Pulmonary artery endothelial cell (primary cell): ENCODE data around the gene FAM131A. TPM values are rescaled to one million over a fixed set of nuclear protein-coding genes. Genes with fewer than 3 reads are reported as not detected.

Experiments
- DNase-seq: peaks from one replicate; pipeline ENCODE4 v3.0.0-alpha.2; 2011; ENCODE audit warnings: low read depth, low spot score
- total RNA-seq: library from RNA; depleted of rRNA; stranded (reverse); fragments of >200 nt; gene quantifications from 2 replicates; pipeline ENCODE4 v1.2.3, GENCODE V29; 2014

FAM131A gene
- total RNA-seq, 1 donor from 2014 or later = 40.4 TPM

DNA sequence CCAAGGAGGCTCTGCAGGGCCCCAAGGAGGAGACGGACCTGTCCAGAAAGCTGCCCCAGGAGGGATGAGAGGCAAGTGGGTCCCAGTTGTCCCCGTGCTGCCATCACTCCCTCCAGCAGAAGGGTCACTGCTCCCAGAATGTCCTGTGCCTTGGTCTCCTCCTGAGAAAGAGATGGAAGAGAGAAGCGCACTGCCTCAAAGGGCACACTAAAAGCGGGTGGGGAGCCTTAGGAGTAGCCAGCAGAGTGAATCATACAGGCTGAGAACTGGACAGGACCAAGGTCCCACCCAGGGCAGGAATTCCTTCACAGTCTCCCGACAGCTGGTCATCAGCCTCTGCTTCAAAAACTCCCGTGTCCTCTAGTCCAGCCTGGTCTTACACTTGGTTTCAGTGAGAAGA is 36.0 kb downstream of the FAM131A start:
- DNase-seq = no peak

DNA sequence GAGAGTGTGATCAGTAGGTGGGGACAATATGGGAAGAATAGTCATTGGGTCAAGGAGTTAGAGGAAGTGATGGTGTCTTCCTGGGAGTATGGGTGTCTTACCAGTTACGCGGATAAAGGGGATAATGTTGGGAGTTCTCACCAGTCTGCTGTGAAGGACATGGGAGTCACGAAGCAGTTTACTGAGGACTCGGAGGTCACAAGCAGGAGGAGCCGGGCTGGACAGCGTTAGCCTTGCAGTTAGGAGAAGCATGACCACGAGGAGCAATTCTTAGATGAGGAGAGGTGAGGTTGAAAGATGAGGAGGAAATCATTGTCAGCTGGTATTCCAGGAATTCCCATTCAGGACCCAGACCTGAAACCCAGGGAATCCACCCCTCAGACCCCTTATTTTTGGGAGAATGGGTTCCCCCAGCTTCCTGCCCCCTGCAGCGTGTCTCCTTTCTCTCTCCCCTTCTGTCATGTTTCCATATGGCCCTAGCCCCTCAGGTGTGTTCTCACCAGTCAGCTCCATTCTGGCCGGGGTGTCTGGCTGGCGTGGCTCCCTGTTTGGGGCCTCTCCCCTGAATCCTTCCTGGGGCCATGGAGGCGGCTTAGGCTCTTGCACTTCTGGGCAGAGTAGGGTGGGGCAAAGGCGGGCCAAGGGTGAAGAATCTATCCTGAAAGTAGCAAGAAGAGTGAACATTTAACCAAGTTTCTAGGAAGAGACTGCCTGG is 38.5 kb downstream of the FAM131A start:
- DNase-seq = no peak

DNA sequence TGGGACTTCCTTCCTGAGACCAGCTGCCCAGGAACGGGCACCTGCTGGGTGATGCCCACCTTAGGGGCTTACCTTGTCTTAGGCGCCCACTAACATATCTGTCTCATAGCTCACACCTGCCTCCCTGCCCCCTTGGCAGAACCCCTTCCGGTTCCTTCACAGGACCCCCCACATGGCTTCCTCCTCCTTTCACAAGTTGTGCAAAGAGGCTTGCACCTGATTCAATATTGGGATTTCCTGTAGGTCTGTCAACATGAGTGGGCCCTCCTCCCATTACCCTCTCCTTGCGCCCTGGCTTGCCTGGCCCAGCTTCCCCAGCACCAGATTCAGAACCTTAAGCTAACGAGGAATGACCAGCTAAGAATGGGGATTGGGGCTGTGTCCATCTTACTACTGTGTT is 40.0 kb downstream of the FAM131A start:
- no peak for DNase-seq

DNA sequence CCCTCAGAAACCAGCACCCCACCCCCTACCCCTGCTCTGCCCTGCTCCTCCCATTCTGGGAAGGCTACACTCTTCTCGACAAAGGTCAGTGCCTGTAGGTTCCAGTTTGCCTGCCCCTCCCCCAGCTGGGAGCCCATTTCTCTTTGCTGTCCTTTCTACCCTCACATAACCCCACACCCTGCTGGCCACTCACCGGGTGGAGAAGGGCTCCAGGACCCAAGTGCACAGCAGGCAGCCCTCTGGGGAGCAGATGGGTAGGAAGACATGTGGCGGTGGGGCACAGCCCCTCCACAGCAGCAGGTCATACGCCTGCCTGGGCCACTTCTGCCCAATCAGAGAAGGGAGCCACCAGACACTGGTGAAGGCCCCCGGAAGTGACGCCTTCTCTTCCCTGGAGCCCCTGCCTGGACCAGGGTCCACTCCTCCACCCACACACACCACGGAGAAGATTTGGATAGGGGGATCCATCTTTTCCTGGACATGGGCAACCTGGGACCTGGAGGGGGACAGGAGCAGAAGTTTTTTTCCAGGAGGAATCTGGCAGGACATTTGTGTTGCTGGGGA is 40.6 kb downstream of the FAM131A start, which contains the start of gene THPO:
Gene THPO (minus strand): TSS at position 326 of the 564 bp plus-strand sequence. CDS start 1,948 bp downstream, outside the sequence.
- DNase-seq = no peak

DNA sequence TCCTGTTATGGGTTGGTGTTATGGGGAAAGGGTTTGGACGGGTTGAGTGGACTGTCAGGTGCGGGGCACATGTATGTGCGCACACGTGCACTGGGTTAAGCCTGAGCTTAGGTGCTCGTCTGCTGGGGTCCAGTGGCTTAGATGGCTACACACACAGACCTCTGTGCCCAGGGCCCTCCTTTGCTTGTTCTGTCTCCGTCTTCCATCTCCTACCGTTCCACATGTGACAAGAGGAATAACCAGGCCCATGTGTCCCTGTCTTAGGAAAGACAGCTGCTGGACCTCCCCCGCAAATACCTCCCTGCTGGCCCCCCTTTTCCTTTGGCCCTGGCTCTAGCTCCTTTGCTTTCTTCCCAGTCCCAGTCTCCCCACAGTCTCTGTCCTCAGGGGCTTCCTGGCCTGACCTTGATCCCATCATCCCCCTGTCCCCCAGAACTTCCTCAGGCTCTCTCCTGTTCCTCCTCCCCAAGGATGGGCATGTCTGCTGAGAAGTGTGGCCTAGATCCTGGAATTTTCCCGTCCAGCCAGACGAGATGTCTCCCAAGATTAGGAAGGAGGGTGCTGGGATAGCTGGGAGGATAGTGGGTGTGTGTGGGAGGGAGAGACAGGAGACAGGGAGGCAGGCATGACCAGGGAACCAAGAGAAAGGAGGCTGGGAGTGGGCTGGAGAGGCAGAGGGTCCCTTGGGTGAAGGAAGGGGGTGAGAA is 41.4 kb downstream of the FAM131A start:
- no peak for DNase-seq

DNA sequence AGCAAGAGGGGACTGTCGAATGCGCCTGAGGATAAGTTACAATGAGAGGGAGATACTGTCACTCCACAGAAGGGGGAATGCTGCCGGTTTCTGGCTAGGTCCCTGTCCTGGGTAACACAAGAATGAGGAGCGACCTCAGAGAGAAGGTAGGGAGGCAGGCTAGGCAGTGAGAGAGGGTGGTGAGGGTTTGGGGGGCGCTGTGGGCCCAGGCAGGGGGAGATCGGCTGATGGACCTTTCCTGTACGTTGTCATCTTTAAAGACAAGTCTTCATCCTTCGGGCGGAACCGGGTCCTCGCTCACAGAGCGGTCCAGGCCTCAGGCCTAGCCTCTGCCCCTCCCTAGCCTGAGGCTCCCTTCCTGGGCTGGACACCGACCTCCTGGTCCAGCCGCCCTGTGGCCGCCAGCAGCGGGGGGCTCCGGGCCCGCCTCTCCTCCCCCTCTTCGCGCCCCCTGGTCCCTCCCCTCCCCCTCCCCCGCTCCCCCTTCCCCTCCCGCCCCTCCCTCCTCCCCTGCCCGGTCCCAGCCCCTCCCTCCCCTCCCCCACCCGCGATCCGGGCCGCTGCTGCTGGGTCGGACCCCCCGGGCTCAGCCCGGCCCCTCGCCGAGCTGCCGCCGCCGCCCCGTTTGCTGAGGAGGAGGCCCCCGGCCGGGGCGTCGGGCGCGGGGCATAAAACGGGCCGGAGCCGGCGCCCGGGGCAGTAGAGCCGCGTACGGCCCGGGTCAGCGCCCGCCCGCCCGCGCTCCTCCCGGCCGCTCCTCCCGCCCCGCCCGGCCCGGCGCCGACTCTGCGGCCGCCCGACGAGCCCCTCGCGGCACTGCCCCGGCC is 42.2 kb downstream of the FAM131A start, which contains the start of gene CHRD:
Gene CHRD (plus strand): TSS at position 697 of the 827 bp plus-strand sequence. CDS start 265 bp downstream, outside the sequence.
- no peak for DNase-seq

DNA sequence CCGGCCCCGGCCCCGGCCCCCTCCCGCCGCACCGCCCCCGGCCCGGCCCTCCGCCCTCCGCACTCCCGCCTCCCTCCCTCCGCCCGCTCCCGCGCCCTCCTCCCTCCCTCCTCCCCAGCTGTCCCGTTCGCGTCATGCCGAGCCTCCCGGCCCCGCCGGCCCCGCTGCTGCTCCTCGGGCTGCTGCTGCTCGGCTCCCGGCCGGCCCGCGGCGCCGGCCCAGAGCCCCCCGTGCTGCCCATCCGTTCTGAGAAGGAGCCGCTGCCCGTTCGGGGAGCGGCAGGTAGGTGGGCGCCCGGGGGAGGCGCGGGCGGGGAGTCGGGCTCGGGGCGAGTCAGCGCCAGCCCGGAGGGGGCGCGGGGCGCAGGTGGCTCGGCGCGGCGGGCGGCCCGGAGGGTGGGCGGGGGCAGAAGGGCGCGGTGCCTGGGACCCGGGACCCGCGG is 42.8 kb downstream of the FAM131A start:
- DNase-seq = no peak

DNA sequence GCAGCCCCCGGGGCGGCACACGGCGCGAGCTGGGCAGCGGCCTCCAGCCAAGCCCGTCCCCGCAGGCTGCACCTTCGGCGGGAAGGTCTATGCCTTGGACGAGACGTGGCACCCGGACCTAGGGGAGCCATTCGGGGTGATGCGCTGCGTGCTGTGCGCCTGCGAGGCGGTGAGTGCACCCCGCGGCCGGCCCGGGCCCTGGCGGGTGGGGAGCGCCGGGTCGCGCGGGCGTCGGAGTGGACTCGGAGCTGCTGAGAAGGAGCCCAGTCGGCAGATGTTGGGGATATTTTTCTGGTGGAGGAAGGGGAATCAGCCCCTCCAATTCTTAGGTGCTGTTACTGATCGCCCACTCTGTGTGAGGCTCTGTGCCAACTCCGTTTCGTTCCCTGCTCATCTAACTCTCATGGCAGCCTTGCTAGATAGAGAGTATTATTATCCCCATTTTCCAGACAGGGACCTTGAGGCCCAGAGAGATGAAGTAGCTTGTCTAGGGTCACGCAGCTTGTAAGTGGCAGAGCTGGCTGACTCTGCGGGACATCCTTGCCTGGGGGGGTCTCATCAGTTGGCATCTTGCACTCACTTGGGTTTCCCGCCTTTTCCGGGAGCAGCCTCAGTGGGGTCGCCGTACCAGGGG is 43.3 kb downstream of the FAM131A start:
- no peak for DNase-seq

DNA sequence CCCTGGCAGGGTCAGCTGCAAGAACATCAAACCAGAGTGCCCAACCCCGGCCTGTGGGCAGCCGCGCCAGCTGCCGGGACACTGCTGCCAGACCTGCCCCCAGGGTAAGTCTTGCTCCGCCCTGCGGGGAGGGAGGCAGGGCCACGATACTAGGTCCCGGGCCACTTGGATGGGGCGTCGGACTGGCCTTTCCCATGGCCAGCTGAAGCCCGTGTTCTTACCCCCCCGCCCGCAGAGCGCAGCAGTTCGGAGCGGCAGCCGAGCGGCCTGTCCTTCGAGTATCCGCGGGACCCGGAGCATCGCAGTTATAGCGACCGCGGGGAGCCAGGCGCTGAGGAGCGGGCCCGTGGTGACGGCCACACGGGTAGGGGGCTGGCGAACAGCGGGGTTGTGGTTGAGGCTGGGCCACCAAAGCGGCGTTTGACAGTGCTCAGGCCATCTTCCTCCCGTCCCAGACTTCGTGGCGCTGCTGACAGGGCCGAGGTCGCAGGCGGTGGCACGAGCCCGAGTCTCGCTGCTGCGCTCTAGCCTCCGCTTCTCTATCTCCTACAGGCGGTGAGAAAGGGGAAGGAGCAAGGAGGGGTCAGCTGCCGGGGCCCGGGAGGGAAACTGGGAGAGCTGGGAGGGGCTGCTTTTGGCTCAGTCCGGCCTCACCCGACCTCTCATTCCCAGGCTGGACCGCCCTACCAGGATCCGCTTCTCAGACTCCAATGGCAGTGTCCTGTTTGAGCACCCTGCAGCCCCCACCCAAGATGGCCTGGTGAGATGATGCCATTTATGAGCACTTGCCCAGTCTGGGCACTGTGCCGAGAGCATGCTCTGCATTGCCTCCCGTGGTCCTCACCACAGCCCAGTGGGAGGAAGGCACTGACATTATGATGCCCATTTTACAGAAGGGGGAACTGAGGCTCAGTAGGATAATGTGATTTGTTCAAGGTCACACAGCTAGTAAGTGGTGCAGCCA is 44.1 kb downstream of the FAM131A start:
- no peak for DNase-seq

DNA sequence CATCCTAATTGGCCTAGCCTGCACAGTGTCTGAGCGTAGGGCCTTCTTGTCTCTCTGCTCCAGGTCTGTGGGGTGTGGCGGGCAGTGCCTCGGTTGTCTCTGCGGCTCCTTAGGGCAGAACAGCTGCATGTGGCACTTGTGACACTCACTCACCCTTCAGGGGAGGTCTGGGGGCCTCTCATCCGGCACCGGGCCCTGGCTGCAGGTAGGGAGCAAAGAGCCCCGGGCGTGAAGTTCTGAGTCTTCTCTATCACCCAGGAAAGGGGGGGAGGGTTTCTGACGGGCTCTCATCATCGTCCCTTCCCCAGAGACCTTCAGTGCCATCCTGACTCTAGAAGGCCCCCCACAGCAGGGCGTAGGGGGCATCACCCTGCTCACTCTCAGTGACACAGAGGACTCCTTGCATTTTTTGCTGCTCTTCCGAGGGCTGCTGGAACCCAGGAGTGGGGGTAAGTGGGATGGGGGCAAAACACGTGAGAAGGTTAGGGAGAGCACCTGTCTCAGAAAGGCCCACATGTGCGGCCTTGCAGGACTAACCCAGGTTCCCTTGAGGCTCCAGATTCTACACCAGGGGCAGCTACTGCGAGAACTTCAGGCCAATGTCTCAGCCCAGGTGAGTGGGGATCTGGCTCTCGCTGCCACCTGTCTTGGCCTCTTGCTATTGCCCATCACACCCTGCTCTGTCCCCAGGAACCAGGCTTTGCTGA is 45.1 kb downstream of the FAM131A start:
- no peak for DNase-seq

DNA sequence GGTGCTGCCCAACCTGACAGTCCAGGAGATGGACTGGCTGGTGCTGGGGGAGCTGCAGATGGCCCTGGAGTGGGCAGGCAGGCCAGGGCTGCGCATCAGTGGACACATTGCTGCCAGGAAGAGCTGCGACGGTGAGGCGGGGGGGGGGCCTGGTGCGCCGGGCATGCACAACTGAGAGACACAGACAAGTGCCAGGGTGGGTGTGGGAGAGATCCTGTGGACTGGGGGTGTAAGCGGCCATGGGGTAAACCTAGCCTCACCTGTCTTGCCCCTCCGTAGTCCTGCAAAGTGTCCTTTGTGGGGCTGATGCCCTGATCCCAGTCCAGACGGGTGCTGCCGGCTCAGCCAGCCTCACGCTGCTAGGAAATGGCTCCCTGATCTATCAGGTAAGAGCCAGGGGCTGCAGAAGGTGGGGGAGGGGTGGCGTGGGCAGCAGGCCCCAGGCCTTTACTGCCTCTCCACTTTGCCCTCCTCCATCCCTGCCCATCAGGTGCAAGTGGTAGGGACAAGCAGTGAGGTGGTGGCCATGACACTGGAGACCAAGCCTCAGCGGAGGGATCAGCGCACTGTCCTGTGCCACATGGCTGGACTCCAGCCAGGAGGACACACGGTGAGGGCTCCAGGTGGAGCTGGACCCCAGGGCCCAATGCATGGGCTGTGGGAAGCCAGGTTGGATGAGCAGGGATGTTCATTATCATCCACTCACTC is 45.8 kb downstream of the FAM131A start:
- no peak for DNase-seq

DNA sequence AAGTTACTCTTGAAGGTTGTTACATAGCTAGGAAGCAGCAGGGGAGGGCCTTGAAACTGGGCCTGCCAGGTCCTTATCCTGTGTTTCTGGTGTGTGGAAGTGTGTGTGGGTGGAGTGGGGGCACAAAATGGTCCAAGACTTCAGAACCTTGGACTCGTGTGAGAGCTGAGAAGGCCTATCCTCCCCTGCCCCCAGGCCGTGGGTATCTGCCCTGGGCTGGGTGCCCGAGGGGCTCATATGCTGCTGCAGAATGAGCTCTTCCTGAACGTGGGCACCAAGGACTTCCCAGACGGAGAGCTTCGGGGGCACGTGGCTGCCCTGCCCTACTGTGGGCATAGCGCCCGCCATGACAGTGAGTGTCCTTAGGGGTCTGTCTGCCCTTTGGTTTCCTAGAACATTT is 46.9 kb downstream of the FAM131A start:
- no peak for DNase-seq

DNA sequence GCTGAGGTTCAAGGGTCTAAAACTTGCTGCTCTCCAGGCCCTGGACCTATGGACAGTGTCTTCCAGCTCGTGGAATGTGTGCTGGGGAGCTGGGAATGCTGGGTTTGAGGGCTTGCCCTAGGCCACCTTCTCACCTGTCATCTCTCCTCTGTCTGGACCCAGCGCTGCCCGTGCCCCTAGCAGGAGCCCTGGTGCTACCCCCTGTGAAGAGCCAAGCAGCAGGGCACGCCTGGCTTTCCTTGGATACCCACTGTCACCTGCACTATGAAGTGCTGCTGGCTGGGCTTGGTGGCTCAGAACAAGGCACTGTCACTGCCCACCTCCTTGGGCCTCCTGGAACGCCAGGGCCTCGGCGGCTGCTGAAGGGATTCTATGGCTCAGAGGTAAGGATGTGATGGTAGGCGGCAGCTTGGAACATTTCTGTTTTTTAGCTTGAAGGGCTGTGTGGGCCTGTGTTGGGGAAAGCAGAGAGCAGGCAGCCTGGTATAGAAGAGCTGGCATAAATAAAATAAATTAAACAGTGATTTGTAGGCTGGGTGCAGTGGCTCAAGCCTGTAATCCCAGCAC is 47.5 kb downstream of the FAM131A start:
- no peak for DNase-seq

DNA sequence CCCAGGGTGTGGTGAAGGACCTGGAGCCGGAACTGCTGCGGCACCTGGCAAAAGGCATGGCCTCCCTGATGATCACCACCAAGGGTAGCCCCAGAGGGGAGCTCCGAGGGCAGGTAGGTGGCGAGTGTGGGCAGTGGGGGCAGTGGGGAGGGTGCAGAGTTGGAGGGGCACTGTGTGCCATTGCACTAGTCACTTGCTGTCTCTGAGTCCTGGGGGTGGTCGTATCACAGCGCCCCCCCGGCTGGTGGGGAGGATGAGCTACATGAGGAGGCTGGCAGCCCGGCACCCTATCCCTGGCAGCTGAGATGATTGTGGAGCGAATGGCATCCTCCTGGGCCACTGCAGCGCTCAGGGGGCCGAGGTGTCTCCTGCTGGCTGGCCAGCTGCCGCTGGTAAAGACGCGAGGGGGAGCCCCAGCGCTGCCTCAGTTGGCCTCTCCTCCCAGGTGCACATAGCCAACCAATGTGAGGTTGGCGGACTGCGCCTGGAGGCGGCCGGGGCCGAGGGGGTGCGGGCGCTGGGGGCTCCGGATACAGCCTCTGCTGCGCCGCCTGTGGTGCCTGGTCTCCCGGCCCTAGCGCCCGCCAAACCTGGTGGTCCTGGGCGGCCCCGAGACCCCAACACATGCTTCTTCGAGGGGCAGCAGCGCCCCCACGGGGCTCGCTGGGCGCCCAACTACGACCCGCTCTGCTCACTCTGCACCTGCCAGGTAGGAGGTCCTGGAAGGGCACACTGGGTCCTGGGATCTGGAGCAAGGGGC is 48.8 kb downstream of the FAM131A start:
- no peak for DNase-seq

DNA sequence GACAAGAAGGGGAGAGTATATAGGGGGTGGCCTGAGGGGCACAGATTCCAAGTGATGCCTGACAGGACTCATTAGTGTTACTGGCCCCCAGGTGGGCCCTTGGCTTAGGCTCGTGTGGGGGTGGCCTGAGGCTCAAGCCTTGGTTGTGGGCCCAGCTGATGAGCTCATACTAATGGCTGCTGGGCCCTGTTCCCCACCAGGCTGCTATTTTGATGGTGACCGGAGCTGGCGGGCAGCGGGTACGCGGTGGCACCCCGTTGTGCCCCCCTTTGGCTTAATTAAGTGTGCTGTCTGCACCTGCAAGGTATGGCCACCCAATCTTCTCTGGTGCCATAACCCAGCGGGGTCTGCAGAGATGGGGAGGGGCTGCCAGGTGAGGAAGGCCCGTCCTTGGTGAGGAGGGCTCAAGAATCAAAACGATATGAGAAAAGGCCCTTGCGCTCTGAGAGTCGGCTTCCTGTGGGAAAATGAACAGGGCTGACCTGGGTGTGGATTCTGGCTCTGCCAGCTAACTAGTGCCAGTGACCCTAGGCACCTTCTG is 49.8 kb downstream of the FAM131A start:
- DNase-seq = no peak

DNA sequence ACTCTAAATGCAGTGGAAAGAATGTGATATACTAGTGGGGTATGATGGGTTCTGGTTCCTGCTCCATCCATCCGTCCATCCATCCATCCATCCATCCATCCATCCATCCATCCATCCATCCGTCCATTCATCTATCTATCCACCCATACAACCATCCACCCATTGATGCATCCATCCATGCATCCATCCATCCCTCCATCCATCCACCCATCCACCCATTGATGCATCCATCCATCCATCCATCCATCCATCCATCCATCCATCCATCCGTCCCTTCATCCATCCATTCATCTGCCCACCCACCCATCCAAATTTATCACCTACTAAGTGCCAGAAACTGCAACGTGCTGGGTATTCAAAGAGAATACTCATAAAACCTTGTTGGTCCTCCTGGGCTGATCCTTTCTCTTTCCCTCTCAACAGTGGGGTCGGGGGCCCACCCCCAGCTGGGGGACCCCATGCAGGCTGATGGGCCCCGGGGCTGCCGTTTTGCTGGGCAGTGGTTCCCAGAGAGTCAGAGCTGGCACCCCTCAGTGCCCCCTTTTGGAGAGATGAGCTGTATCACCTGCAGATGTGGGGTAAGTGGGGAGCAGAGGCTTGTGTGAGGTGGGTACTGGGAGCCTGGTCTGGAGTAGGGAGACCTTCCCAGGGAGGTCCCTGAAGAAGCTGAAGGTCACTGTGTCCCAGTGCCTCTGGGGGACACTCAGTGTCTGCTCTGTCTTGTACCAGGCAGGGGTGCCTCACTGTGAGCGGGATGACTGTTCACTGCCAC is 51.0 kb downstream of the FAM131A start:
- no peak for DNase-seq

DNA sequence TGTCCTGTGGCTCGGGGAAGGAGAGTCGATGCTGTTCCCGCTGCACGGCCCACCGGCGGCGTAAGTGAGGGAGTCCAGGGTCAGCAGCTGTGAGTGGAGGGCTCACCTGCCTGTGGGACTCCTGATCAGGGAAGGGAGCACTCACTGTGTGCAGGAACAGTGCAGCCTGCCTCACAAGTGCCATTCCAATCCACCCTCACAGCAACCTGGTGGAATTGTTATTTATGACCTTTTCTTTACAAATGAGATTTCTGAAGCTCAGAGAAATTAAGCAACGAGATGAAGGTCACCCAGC is 51.5 kb downstream of the FAM131A start:
- no peak for DNase-seq
